Measurements from ENCODE around the gene UBTF.

GRCh38 chr17:44268709-44269534 lies 49.4 kb upstream of the UBTF start:
- TF ChIP-seq, protein P1, sequence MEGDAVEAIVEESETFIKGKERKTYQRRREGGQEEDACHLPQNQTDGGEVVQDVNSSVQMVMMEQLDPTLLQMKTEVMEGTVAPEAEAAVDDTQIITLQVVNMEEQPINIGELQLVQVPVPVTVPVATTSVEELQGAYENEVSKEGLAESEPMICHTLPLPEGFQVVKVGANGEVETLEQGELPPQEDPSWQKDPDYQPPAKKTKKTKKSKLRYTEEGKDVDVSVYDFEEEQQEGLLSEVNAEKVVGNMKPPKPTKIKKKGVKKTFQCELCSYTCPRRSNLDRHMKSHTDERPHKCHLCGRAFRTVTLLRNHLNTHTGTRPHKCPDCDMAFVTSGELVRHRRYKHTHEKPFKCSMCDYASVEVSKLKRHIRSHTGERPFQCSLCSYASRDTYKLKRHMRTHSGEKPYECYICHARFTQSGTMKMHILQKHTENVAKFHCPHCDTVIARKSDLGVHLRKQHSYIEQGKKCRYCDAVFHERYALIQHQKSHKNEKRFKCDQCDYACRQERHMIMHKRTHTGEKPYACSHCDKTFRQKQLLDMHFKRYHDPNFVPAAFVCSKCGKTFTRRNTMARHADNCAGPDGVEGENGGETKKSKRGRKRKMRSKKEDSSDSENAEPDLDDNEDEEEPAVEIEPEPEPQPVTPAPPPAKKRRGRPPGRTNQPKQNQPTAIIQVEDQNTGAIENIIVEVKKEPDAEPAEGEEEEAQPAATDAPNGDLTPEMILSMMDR (IDR thresholded peaks at IDR 0.05; ENCODE audit: low read depth, low read length, poor library complexity, severe bottlenecking), result no peak
- TF ChIP-seq EZH2phosphoT487 (IDR thresholded peaks at IDR 0.05; ENCODE audit: borderline replicate concordance, low read length), result no peak
